HEK293 (cell line): ENCODE results near the gene LOXL4.
A peak's percentile ranks its signal among the peaks of the same experiment; 100 is the strongest.

ENCODE experiments used
- CTCF ChIA-PET: fragments of 350-600 bp; formaldehyde crosslinking; extraction: SDS; loops from one replicate; lab custom pipeline; 2021; ENCODE audit warnings: antibody characterized with exemption; lab: Yijun Ruan, JAX
- POLR2A ChIA-PET: fragments of 300-600 bp; formaldehyde crosslinking; extraction: SDS; loops from one replicate; lab custom pipeline; 2020; ENCODE audit warnings: antibody characterized with exemption, inconsistent platforms; lab: Yijun Ruan, JAX
- H3K27ac ChIP-seq: fragments of 200-500 bp; sonication (Bioruptor generic); 2 replicates; pipeline ENCODE4 v1.5.1; 2014; ENCODE audit warnings: low read depth, low read length, control low read depth, inconsistent platforms; ENCODE audit errors: extremely low read depth
- H3K36me3 ChIP-seq, 2 experiments: fragments of 200-500 bp in 1 of 2; sonication (Bioruptor generic) in 1 of 2; 1 replicate in 1 of 2; 2 replicates in 1 of 2; pipeline ENCODE4 v1.5.1; 2014 to 2017; ENCODE audit warnings: inconsistent platforms in 2 of 2, low read length in 2 of 2; ENCODE audit not compliant: control insufficient read depth in 2 of 2, insufficient read depth in 1 of 2
- H3K4me1 ChIP-seq: fragments of 200-500 bp; sonication (Bioruptor generic); 2 replicates; pipeline ENCODE4 v1.5.1; 2014; ENCODE audit warnings: mild to moderate bottlenecking, low read length, inconsistent platforms; ENCODE audit not compliant: control insufficient read depth, insufficient read depth
- H3K4me3 ChIP-seq: 2 replicates; pipeline ENCODE4 v1.5.1; 2011; ENCODE audit warnings: low read depth, mild to moderate bottlenecking, control low read depth, low read length, moderate library complexity
- H3K9me3 ChIP-seq: fragments of 200-500 bp; sonication (Bioruptor generic); 2 replicates; pipeline ENCODE4 v1.5.1; 2014; ENCODE audit warnings: low read depth, low read length, inconsistent platforms; ENCODE audit not compliant: control insufficient read depth, insufficient read depth
- BCL11A ChIP-seq: fragments of 450-650 bp; formaldehyde crosslinking; IDR thresholded peaks from 2 replicates; pipeline ENCODE4 v1.5.1; 2016; ENCODE audit warnings: low read depth, missing biosample characterization, missing genetic modification characterization
- BCL6B ChIP-seq: fragments of 450-650 bp; formaldehyde crosslinking; IDR thresholded peaks from 2 replicates; pipeline ENCODE4 v1.5.1; 2017; ENCODE audit warnings: missing biosample characterization, missing genetic modification characterization
- GLIS1 ChIP-seq: fragments of 450-650 bp; formaldehyde crosslinking; IDR thresholded peaks from 2 replicates; pipeline ENCODE4 v1.5.1; 2016; ENCODE audit warnings: missing biosample characterization, missing genetic modification characterization
- PRDM10 ChIP-seq: fragments of 450-650 bp; formaldehyde crosslinking; IDR thresholded peaks from 2 replicates; pipeline ENCODE4 v1.5.1; 2016; ENCODE audit warnings: missing biosample characterization, missing genetic modification characterization
- SP3 ChIP-seq: fragments of 450-650 bp; formaldehyde crosslinking; IDR thresholded peaks from 2 replicates; pipeline ENCODE4 v1.5.1; 2016; ENCODE audit warnings: missing biosample characterization, missing genetic modification characterization
- ZBTB11 ChIP-seq: fragments of 450-650 bp; formaldehyde crosslinking; conservative IDR thresholded peaks from 2 replicates; pipeline ENCODE4 v1.5.1; 2016; ENCODE audit warnings: low read depth, missing biosample characterization, missing genetic modification characterization
- ZBTB8A ChIP-seq: fragments of 450-650 bp; formaldehyde crosslinking; IDR thresholded peaks from 2 replicates; pipeline ENCODE4 v1.5.1; 2016; ENCODE audit warnings: missing biosample characterization, missing genetic modification characterization
- ZIC2 ChIP-seq: fragments of 450-650 bp; formaldehyde crosslinking; IDR thresholded peaks from 2 replicates; pipeline ENCODE4 v1.5.1; 2016; ENCODE audit warnings: missing biosample characterization, missing genetic modification characterization
- ZNF132 ChIP-seq: fragments of 450-650 bp; formaldehyde crosslinking; IDR thresholded peaks from 2 replicates; pipeline ENCODE4 v1.5.1; 2017; ENCODE audit warnings: missing biosample characterization, missing genetic modification characterization, borderline replicate concordance
- ZNF169 ChIP-seq: fragments of 450-650 bp; formaldehyde crosslinking; IDR thresholded peaks from 2 replicates; pipeline ENCODE4 v1.5.1; 2016; ENCODE audit warnings: missing biosample characterization, missing genetic modification characterization
- ZNF280D ChIP-seq: fragments of 450-650 bp; formaldehyde crosslinking; IDR thresholded peaks from 2 replicates; pipeline ENCODE4 v1.5.1; 2016; ENCODE audit warnings: missing biosample characterization, missing genetic modification characterization
- ZNF488 ChIP-seq: fragments of 450-650 bp; formaldehyde crosslinking; IDR thresholded peaks from 2 replicates; pipeline ENCODE4 v1.5.1; 2016; ENCODE audit warnings: missing biosample characterization, missing genetic modification characterization
- ZNF501 ChIP-seq: fragments of 450-650 bp; formaldehyde crosslinking; IDR thresholded peaks from 2 replicates; pipeline ENCODE4 v1.5.1; 2016; ENCODE audit warnings: missing biosample characterization, missing genetic modification characterization
- ZNF629 ChIP-seq: fragments of 450-650 bp; formaldehyde crosslinking; IDR thresholded peaks from 2 replicates; pipeline ENCODE4 v1.5.1; 2017; ENCODE audit warnings: missing biosample characterization, missing genetic modification characterization
- ZNF837 ChIP-seq: fragments of 450-650 bp; formaldehyde crosslinking; IDR thresholded peaks from 2 replicates; pipeline ENCODE4 v1.5.1; 2016; ENCODE audit warnings: missing biosample characterization, missing genetic modification characterization
- ZNF843 ChIP-seq: fragments of 450-650 bp; formaldehyde crosslinking; IDR thresholded peaks from 2 replicates; pipeline ENCODE4 v1.5.1; 2016; ENCODE audit warnings: missing biosample characterization, missing genetic modification characterization
- ZSCAN5A ChIP-seq: fragments of 450-650 bp; formaldehyde crosslinking; IDR thresholded peaks from 2 replicates; pipeline ENCODE4 v1.5.1; 2016; ENCODE audit warnings: missing biosample characterization, missing genetic modification characterization

Gene LOXL4

GRCh38 chr10:98295401-98295811, 27.4 kb upstream of the LOXL4 start:
- ChIA-PET CTCF (interaction anchor here (0.8 to 1.1 kb wide), 3 partner anchors 14 to 125 kb away, joined by 3 to 7 read pairs (median 5); no protein-coding TSS in a partner anchor), POLR2A (interaction anchor here (1.1 kb wide), 1 partner anchor 161 kb away, joined by 3 read pairs; the partner anchor contains the start of gene R3HCC1L)
- no peaks in the 10 kb centered on the region; the same call in 1 of the 2 replicates for H3K4me1 ChIP-seq
- H3K27ac ChIP-seq, result no peak overlapping the region
- no peaks in the 10 kb centered on the region for H3K9me3 ChIP-seq
- H3K36me3 ChIP-seq, result no peaks in the 10 kb centered on the region
- H3K4me3 ChIP-seq, result no peak overlapping the region
- no peak for TF ChIP-seq ZNF169 (tag by site-specific recombination)
- TF ChIP-seq ZSCAN5A (tag by site-specific recombination), result no peak
- TF ChIP-seq ZNF501, result no peak
- TF ChIP-seq ZNF280D (tag by site-specific recombination), result no peak
- no peak for TF ChIP-seq BCL11A (tag by site-specific recombination)
- no peak for TF ChIP-seq ZNF837 (tag by site-specific recombination)
- no peak for TF ChIP-seq ZBTB11 (tag by site-specific recombination)
- no peak for TF ChIP-seq GLIS1 (tag by site-specific recombination)
- no peak for TF ChIP-seq BCL6B (tag by site-specific recombination)
- TF ChIP-seq ZNF843 (tag by site-specific recombination), result no peak
- TF ChIP-seq PRDM10 (tag by site-specific recombination), result no peak
- TF ChIP-seq, all 188 proteins: peak for 0

GRCh38 chr10:98294270-98294627, 26.3 kb upstream of the LOXL4 start:
- Histone ChIP-seq H3K4me3 (no peak overlapping the region), H3K9me3 (no peaks in the 10 kb centered on the region), H3K36me3 (no peaks in the 10 kb centered on the region), H3K4me1 (no peaks in the 10 kb centered on the region; the same call in 1 of the 2 replicates), H3K27ac (no peak overlapping the region)
- CTCF ChIA-PET, result interaction anchor here (1.1 to 2.2 kb wide), 2 partner anchors 15 kb away, joined by 5 to 9 read pairs; no protein-coding TSS in a partner anchor
- POLR2A ChIA-PET, result no interaction called here
- TF ChIP-seq ZIC2 (tag by site-specific recombination), result peak; percentile 87
- no peak for TF ChIP-seq ZNF488 (tag by site-specific recombination)
- TF ChIP-seq GLIS1 (tag by site-specific recombination), result peak; percentile 72
- no peak for TF ChIP-seq SP3 (tag by site-specific recombination)
- no peak for TF ChIP-seq ZNF629 (tag by site-specific recombination)
- TF ChIP-seq ZNF132 (tag by site-specific recombination), result no peak
- no peak for TF ChIP-seq ZBTB8A (tag by site-specific recombination)
